H4 (cell line): Measurements from ENCODE around the gene ZYX. TPM values are rescaled to one million over a fixed set of nuclear protein-coding genes. Genes with fewer than 3 reads are reported as not detected.
A peak's percentile ranks its signal among the peaks of the same experiment; 100 is the strongest.
"Not testable (repeated sequence)": the region's sequence is repeated elsewhere in the genome, so short reads cannot be mapped to it uniquely, and the experiment has no call there.

ENCODE experiments used
- DNase-seq: peaks from one replicate; pipeline ENCODE4 v3.0.0-alpha.2; 2015; ENCODE audit warnings: low spot score
- total RNA-seq: library from RNA; depleted of rRNA; stranded (reverse); fragments of >200 nt; shearing (Covaris generic); gene quantifications from 2 replicates; pipeline ENCODE4 v1.2.3, GENCODE V29; 2014; rRNA removed

Gene ZYX
- total RNA-seq, 1 experiment from 2014 or later = 43.3 TPM

GRCh38 chr7:143417734-143418383, 36.7 kb downstream of the ZYX start:
- DNase-seq = no peak

DNA sequence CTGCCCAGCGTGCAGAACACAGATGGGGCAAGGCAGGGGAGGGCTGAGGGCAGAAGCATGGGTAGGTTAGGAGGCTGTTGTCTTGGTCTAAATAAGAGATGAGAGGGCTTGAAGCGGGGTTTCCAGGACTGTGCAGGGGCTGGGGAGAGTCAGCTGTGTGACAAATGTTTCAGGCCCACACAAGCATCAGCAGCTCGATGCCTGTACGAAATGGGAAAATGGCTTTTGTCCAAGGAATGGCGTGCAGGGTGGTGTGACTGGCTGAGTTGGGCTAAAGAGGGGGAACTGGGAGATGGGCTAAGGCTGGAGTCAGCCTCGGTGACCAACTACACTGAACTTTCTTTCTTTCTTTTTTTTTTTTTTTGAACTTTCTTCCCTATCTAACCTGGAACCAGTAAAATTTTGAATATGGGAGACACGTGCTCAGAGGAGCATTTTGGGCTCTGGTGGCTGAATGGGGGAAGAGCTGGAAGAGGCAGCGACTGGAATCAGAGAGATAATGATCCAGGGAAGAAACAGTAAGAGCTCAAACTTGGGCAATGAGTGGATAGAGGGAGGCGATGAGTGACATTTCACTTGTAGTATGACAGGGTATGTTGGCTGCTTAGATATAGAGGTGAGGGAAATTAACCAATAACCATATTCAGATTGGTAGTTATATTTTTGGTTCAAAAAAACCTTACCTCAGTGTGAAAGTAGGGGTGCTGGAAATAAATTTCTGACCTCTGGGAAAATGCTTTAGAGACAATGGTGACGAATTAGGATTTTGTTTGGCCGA, 37.7 kb downstream of the ZYX start:
- no peak for DNase-seq

GRCh38 chr7:143419880-143420279, 38.7 kb downstream of the ZYX start:
- no peak for DNase-seq

DNA sequence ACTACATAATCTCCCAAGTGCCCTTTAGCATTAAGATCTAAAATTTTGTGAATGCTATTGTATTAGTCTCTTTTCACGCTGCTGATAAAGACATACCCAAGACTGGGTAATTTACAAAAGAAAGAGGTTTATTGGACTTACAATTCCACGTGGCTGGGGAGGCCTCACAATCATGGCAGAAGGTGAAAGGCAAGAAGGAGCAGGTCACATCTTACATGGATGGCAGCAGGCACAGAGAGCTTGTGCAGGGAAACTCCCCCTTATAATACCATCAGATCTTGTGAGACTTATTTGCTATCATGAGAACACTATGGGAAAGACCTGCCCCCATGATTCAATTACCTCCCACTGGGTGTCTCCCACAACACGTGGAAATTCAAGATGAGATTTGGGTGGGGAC, 39.5 kb downstream of the ZYX start:
- DNase-seq = not testable (repeated sequence)

GRCh38 chr7:143422033-143422432, 40.9 kb downstream of the ZYX start:
- no peak for DNase-seq

DNA sequence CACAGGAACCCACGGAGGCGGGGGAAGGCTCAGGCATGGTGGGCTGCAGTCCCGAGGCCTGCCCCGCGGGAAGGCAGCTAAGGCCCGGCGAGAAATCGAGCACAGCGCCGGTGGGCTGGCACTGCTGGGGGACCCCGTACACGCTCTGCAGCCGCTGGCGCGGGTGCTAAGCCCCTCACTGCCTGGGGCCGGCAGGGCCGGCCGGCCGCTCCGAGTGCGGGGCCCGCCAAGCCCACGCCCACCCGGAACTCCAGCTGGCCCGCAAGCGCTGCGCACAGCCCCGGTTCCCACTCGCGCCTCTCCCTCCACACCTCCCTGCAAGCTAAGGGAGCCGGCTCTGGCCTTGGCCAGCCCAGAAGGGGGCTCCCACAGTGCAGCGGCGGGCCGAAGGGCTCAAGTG, 43.3 kb downstream of the ZYX start:
- not testable (repeated sequence) for DNase-seq

DNA sequence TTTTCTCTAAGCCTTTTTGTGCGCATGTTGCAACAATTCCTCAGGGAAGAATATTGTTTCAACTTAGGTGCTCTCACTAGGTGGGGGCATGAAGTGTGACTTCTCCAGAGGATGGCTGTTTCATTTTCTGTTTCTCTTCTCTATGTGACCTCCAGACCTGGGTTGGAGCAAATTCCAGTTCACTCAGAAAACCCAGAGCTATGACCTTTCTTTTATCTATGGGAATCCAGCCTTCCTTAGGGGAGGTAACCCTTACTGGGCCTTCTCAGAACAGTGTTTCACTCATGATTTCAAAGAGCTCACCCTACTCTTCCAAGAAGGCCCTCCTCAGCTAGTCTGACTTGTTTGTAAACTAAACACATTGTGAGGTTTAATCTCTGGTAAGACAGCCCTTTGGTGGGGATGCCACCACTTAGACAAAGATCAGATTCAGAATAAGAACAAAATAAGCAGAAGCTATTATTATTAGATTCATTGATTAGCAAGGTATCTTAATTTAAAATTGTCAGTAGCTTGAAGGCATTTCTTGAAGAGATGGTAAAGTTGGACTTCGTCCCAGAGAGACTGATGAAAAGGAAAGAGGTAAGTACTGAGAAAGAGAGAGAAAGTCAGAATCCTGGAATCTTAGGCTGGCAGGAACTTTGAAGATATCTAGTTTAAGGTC, 45.5 kb downstream of the ZYX start:
- no peak for DNase-seq

DNA sequence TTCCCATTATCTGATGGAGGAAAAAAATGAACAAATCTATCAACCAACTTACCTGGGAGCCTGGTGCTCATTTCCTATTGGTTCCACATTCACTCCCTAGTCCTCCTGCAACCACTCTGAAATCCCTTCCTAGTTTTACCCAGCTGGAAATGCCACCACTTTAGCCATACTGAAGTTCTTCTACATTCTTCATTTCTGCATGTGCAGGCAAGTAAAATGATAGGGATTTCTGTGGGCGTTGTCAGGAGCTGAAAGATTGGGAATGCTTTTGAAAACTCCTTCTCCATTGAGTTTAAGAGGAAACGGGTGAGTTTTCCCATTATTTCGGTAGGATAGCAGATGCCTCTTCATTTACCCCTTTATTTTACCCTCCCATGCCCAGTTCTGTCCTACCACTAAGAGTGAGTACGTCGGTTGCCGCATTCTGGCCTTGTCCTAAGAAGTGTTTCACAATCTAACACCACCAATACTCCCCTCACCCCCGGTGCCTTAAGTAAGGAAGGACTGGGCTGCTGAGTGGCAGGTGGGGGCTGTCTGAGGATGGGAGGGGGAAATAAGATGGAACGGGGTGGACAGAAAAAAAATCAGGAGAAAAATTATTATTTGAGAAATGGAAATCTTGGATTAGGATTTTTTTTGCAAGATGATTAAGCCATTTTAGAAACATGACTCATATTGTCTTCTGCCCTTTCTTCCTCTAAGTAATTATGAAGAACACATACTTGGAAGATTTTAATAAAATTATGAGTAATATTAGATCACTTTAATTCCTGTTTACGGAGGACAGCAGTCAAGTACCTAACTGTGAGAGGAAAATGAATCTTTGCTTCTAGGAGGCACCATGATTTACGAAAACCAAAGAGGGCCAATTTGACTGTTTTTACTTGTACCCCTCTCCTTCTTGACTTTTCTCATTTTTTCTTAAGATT, 48.9 kb downstream of the ZYX start:
- DNase-seq = no peak

- DNase-seq = no peak
These were observed 50.0 kb downstream of the ZYX start for GRCh38 chr7:143431109-143431508.

GRCh38 chr7:143433759-143434158, 52.6 kb downstream of the ZYX start:
- no peak for DNase-seq

DNA sequence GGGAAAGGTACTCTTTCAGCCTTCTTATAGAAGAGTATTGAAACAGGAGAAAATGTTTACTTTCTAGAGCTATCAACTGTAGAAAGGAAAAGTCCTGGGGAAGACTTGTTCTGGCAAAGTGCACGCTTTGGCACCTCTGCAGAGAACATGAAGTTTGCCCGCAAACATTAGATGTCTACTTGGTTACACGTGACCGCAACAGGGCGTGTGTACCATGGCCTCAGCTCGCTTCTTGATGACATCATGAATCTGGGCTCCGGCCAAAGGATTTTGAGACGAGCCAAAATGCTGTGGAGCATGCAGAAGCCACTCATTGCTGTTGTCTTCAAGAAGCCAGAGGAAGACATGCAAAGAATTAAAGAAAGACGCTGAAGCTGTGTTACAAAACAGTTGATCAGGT, 53.5 kb downstream of the ZYX start:
- peak; percentile 35 for DNase-seq

GRCh38 chr7:143435266-143435665, 54.1 kb downstream of the ZYX start:
- no peak for DNase-seq

GRCh38 chr7:143436325-143436946, 55.3 kb downstream of the ZYX start:
- no peak for DNase-seq

- DNase-seq = no peak
These were observed 56.4 kb downstream of the ZYX start for GRCh38 chr7:143437578-143437977.

GRCh38 chr7:143439866-143440265, 58.7 kb downstream of the ZYX start:
- no peak for DNase-seq

Other genes starting within 250 kb of the ZYX start
- gene PIP, start 249.3 kb upstream of the ZYX start, total RNA-seq = not detected in 2 replicates
- not detected in 2 replicates for gene TAS2R39, start 197.9 kb upstream of the ZYX start, total RNA-seq
- gene TAS2R40, start 159.3 kb upstream of the ZYX start, total RNA-seq = not detected in 2 replicates
- 117 and 152 TPM in 2 replicates for gene GSTK1, start 117.9 kb upstream of the ZYX start, total RNA-seq
- gene TMEM139, start 96.4 kb upstream of the ZYX start, total RNA-seq = 0.62 and 1.2 TPM in 2 replicates
- 20.2 and 37.7 TPM in 2 replicates for gene CASP2, start 93.0 kb upstream of the ZYX start, total RNA-seq
- gene CLCN1, start 65.2 kb upstream of the ZYX start, total RNA-seq = not detected in 2 replicates
- gene FAM131B, start 18.6 kb upstream of the ZYX start, total RNA-seq = 2.0 and 3.1 TPM in 2 replicates
- gene EPHA1, start 27.5 kb downstream of the ZYX start, total RNA-seq = not detected in 2 replicates
- not detected in 2 replicates for gene TAS2R60, start 62.1 kb downstream of the ZYX start, total RNA-seq
- not detected in 2 replicates for gene TAS2R41, start 96.5 kb downstream of the ZYX start, total RNA-seq
- gene CTAGE15, start 190.5 kb downstream of the ZYX start, total RNA-seq = not detected in 2 replicates
- gene TCAF2, start 239.6 kb downstream of the ZYX start, total RNA-seq = 1.9 and 2.7 TPM in 2 replicates